Breast epithelium (tissue), 3 donors: ENCODE results near the gene PSME3.

Experiments used
- CTCF ChIP-seq, 3 donors: fragments of 450-650 bp; IDR thresholded peaks; one replicate each; pipeline ENCODE4 v1.5.1; 2016 to 2017; ENCODE audit warnings: antibody characterized with exemption in 3 of 3, mild to moderate bottlenecking in 3 of 3, moderate library complexity in 3 of 3
- POLR2AphosphoS5 ChIP-seq, 3 donors: sonication (generic); formaldehyde crosslinking; IDR thresholded peaks; one replicate each; pipeline ENCODE4 v1.6.1; 2017; ENCODE audit warnings: antibody characterized with exemption in 3 of 3

DNA sequence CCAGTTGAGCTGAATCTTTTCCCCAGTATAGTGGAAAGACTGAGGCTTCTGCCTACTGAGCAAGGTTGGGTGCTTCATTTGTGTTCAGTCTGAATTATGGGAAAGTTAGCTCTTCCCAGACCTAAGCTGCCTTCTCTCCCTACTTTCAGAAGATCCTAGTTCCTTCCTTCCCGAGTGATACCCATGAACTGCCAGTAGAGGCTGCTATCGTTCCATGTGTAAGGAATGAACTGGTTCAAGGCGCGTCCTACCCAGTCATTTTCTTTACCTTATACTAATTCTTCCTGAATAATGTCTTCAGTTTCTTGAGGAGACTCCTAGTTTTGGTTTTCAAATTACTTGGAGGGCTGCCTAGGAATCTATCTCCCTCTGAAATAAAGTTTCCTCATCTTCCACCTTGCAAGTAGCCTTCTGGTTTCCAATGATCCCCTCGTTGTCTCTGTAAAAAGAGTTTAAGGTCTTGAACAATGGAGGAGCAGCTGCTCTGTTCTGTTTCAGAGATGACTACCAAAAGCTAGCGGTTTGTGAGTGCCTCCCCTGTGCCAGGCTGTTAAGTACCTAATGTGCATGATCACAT is 10.2 kb downstream of the PSME3 start:
- TF ChIP-seq CTCF (IDR thresholded peaks at IDR 0.05) (peak; percentile 45 to 93 (median 76)), POLR2AphosphoS5 (IDR thresholded peaks at IDR 0.05) (no peak)
